Measurements from ENCODE around the gene PKP4.

Gene PKP4

GRCh38 chr2:158685646-158686045 is 228.9 kb downstream of the PKP4 start:
- TF ChIP-seq, protein P1, sequence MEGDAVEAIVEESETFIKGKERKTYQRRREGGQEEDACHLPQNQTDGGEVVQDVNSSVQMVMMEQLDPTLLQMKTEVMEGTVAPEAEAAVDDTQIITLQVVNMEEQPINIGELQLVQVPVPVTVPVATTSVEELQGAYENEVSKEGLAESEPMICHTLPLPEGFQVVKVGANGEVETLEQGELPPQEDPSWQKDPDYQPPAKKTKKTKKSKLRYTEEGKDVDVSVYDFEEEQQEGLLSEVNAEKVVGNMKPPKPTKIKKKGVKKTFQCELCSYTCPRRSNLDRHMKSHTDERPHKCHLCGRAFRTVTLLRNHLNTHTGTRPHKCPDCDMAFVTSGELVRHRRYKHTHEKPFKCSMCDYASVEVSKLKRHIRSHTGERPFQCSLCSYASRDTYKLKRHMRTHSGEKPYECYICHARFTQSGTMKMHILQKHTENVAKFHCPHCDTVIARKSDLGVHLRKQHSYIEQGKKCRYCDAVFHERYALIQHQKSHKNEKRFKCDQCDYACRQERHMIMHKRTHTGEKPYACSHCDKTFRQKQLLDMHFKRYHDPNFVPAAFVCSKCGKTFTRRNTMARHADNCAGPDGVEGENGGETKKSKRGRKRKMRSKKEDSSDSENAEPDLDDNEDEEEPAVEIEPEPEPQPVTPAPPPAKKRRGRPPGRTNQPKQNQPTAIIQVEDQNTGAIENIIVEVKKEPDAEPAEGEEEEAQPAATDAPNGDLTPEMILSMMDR (IDR thresholded peaks at IDR 0.05), result no peak

DNA sequence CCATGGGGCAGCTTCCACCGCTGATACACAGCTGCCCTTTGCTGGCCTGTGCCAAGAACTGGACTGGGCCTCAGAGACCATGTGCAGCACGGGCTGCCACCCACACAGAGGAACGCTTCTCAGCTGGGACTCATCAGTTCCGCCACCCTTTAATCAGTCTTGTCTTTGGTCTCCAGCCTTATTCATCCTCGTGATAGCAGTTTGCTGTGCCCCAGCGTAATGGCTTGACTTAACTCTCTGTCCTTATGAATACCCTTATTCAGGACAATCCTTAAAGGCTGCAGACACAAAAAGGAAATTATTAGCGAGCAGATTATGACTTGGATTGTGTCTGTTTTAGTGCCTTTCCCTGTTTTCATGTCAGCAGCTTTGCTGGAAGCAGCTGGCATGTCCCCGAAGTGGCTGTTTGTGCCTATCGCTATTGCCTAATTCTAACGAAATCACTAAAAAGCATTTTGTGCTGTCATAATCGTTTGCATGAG is 229.5 kb downstream of the PKP4 start:
- TF ChIP-seq, protein P1 (IDR thresholded peaks at IDR 0.05), result no peak

DNA sequence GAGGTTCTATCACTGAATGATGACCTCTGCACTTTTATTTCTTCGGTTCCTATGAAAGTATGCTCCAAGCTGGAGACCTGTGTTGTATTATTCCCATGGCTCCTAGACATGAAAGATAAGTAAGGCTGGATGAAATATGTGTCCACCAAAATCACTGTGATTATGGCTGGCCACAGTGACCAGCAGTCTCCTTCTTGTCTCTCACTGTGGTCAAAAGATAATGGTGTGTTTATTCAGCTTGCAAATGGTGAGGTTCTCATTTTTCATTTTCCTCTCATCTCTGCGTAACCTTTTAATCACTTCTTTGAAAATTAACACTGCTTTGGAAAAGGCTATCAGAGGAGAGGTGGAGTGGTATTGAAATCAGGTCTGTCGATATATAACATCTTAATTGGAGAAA is 230.6 kb downstream of the PKP4 start:
- TF ChIP-seq, protein P1 (IDR thresholded peaks at IDR 0.05), result no peak

DNA sequence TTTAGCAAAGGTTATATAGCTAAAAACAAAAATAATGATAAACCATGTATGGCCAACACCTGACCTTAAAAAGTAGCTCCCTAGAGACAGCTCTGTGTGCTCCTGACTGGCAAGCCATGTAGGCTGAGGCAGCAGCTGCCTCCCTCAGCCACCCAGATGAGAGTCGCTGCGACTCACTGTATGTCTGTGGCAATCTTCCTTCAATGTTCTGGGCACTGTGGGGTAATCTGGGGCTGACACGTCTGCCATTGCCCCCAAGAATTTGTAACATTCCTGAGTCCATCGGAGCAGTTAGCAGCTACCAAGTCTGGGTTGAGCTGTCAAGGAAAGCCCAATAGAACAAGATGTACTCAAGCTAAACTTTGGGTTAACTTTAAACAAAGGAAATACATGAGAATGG is 232.0 kb downstream of the PKP4 start:
- TF ChIP-seq, protein P1 (IDR thresholded peaks at IDR 0.05), result no peak

GRCh38 chr2:158689391-158689790 is 232.6 kb downstream of the PKP4 start:
- TF ChIP-seq, protein P1 (IDR thresholded peaks at IDR 0.05), result no peak

DNA sequence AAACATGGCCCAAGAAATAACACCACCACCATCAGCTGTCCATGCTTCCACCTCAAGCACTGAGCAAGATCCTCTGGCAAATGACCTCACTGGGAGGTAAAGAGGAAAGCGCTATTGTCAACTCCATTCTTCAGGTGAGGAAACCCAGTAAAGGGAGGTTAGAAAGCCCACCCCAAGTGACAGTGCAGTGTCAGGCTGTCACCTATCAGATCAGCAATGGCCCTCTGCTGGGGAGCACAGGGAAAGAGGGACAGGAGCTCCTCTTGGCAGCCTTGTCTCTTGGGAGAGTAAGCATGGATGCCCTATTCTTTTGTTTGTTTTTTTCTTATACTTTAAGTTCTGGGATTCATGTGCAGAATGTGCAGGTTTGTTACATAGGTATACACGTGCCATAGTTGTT is 234.1 kb downstream of the PKP4 start:
- TF ChIP-seq, protein P1 (IDR thresholded peaks at IDR 0.05), result no peak

GRCh38 chr2:158691619-158692018 is 234.9 kb downstream of the PKP4 start:
- TF ChIP-seq, protein P1 (IDR thresholded peaks at IDR 0.05), result no peak

Measured in LNCAP (cell line).